Activated T-helper 1 cell treated with anti-CD3 and anti-CD28 coated beads, Interleukin-12 subunit alpha, Interleukin-12 subunit beta, Interleukin-2, Interleukin-4 antibody, amounts not matched to agents 30 ng/mL and 10 ng/mL and 1 ng/mL, durations not matched to agents 14 hours and 24 hours and 36 hours (primary cell): ENCODE results near the gene CD28. TPM values are rescaled to one million over a fixed set of nuclear protein-coding genes. Genes with fewer than 3 reads are reported as not detected.

Experiments used
- DNase-seq: peaks from one replicate; pipeline ENCODE4 v3.0.0; 2021; ENCODE audit warnings: low spot score
- H3K27ac Mint-ChIP-seq: one replicate; pipeline ENCODE4 v1.8.0; 2021; ENCODE audit warnings: mild to moderate bottlenecking, mixed read lengths
- H3K27me3 Mint-ChIP-seq: one replicate; pipeline ENCODE4 v1.8.0; 2022; ENCODE audit warnings: mild to moderate bottlenecking, moderate library complexity, mixed read lengths; ENCODE audit not compliant: insufficient read depth
- H3K36me3 Mint-ChIP-seq: one replicate; pipeline ENCODE4 v1.8.0; 2021; ENCODE audit warnings: low read depth, mixed read lengths
- H3K4me1 Mint-ChIP-seq: one replicate; pipeline ENCODE4 v1.8.0; 2021; ENCODE audit warnings: low read depth, mixed read lengths
- H3K4me3 Mint-ChIP-seq: one replicate; pipeline ENCODE4 v1.8.0; 2021; ENCODE audit warnings: mild to moderate bottlenecking, moderate library complexity, mixed read lengths
- H3K9me3 Mint-ChIP-seq: one replicate; pipeline ENCODE4 v1.8.0; 2021; ENCODE audit warnings: mixed read lengths
- intact Hi-C: fragments of 100-400 bp; cut with micrococcal nuclease; formaldehyde crosslinking; loops from one replicate; pipeline ENCODE4 v1.15.1; 2024
- total RNA-seq: library from RNA; stranded (reverse); gene quantifications from 2 replicates; pipeline ENCODE4 v1.2.3, GENCODE V29; 2022

Gene CD28
- total RNA-seq, 1 donor from 2014 or later, result 132 TPM

- Mint-ChIP-seq H3K4me3 (no peak overlapping the region), H3K27me3 (peaks cover 2% of the 10 kb centered on the region), H3K4me1 (peaks cover 37% of the 10 kb centered on the region), H3K27ac (no peak overlapping the region), H3K36me3 (peaks cover 3% of the 10 kb centered on the region), H3K9me3 (no peaks in the 10 kb centered on the region)
- DNase-seq, result no peak
- intact Hi-C loops, result no loop called here
These were observed 80.3 kb downstream of the CD28 start for GRCh38 chr2:203786549-203787351.

GRCh38 chr2:203787979-203788378, 81.5 kb downstream of the CD28 start:
- Mint-ChIP-seq H3K27ac (no peak overlapping the region), H3K27me3 (peaks cover 5% of the 10 kb centered on the region), H3K9me3 (no peaks in the 10 kb centered on the region), H3K4me1 (peaks cover 25% of the 10 kb centered on the region), H3K36me3 (peaks cover 3% of the 10 kb centered on the region), H3K4me3 (no peak overlapping the region)
- intact Hi-C loops, result no loop called here
- DNase-seq, result no peak

Other genes with a start within 250 kb of the CD28 start
- 4.2 and 4.6 TPM in 2 replicates for gene RAPH1, start 171.3 kb upstream of the CD28 start, total RNA-seq
- 118 and 124 TPM in 2 replicates for gene CTLA4, start 161.1 kb downstream of the CD28 start, total RNA-seq
- 143 and 150 TPM in 2 replicates for gene ICOS, start 230.1 kb downstream of the CD28 start, total RNA-seq